IMR-90 (cell line): ENCODE measurements around the gene FBXO3. TPM values are rescaled to one million over a fixed set of nuclear protein-coding genes. Genes with fewer than 3 reads are reported as not detected.

Source experiments
- ATAC-seq: fragments of 200-7000 bp; cut with Tn5 transposase; 2 replicates; pipeline ENCODE4 v1.9.1; 2020; ENCODE audit warnings: low read depth, mild to moderate bottlenecking, moderate library complexity
- BruUV-seq: library from RNA; stranded (reverse); fragments of 400-500 nt; replicated peaks from 2 replicates; lab custom pipeline; 2021; lab: Mats Ljungman, UMichigan
- CTCF ChIA-PET: fragments of 300-600 bp; formaldehyde crosslinking; extraction: SDS; loops from one replicate; lab custom pipeline; 2021; ENCODE audit warnings: antibody characterized with exemption; lab: Yijun Ruan, JAX
- POLR2A ChIA-PET: fragments of 300-600 bp; sonication (Branson Sonifier 250); formaldehyde crosslinking; loops from one replicate; lab custom pipeline; 2022; ENCODE audit warnings: antibody characterized with exemption; ENCODE audit not compliant: unreplicated experiment; lab: Charles Lee
- DNase-seq: peaks from one replicate; pipeline ENCODE4 v3.0.0; 2013
- H2AFZ ChIP-seq: replicated peaks from 2 replicates; pipeline ENCODE3; 2013; ENCODE audit warnings: low read length, mild to moderate bottlenecking; ENCODE audit not compliant: poor library complexity
- H2AK5ac ChIP-seq: 2 replicates; pipeline ENCODE4 v1.6.1; 2013; ENCODE audit warnings: low read depth, low read length, inconsistent platforms
- H2AK9ac ChIP-seq: replicated peaks from 2 replicates; pipeline ENCODE3; 2013; ENCODE audit warnings: mild to moderate bottlenecking, low read depth, low read length, moderate library complexity; ENCODE audit not compliant: poor library complexity
- H2BK120ac ChIP-seq: 2 replicates; pipeline ENCODE4 v1.6.1; 2013; ENCODE audit warnings: low read depth, low read length, inconsistent platforms
- H2BK15ac ChIP-seq: 3 replicates; pipeline ENCODE4 v1.6.1; 2013; ENCODE audit warnings: low read depth, low read length, inconsistent platforms
- H2BK20ac ChIP-seq: 2 replicates; pipeline ENCODE4 v1.6.1; 2013; ENCODE audit warnings: low read depth, mild to moderate bottlenecking, inconsistent platforms, low read length, moderate library complexity
- H2BK5ac ChIP-seq: 2 replicates; pipeline ENCODE4 v1.6.1; 2013; ENCODE audit warnings: mild to moderate bottlenecking, low read depth, low read length, inconsistent platforms; ENCODE audit not compliant: poor library complexity, severe bottlenecking
- H3K14ac ChIP-seq: replicated peaks from 2 replicates; pipeline ENCODE4 v1.6.1; 2013; ENCODE audit warnings: low read depth, low read length, inconsistent platforms
- H3K18ac ChIP-seq: 2 replicates; pipeline ENCODE4 v1.6.1; 2013; ENCODE audit warnings: low read depth, low read length, control low read depth
- H3K23ac ChIP-seq: 2 replicates; pipeline ENCODE4 v1.6.1; 2013; ENCODE audit warnings: low read depth, low read length, inconsistent platforms
- H3K27ac ChIP-seq: 2 replicates; pipeline ENCODE4 v1.5.1; 2013; ENCODE audit warnings: mild to moderate bottlenecking, control low read depth, low read length; ENCODE audit not compliant: insufficient read depth
- H3K27me3 ChIP-seq: 2 replicates; pipeline ENCODE4 v1.6.1; 2013; ENCODE audit warnings: low read length; ENCODE audit not compliant: control insufficient read depth, insufficient read depth
- H3K36me3 ChIP-seq: 2 replicates; pipeline ENCODE4 v1.6.1; 2013; ENCODE audit warnings: low read length, mixed read lengths; ENCODE audit not compliant: control insufficient read depth, insufficient read depth
- H3K4ac ChIP-seq: 2 replicates; pipeline ENCODE4 v1.6.1; 2013; ENCODE audit warnings: low read depth, low read length, inconsistent platforms
- H3K4me1 ChIP-seq: 2 replicates; pipeline ENCODE4 v1.6.1; 2013; ENCODE audit warnings: low read length, mixed read lengths; ENCODE audit not compliant: control insufficient read depth, insufficient read depth
- H3K4me2 ChIP-seq: 2 replicates; pipeline ENCODE4 v1.6.1; 2013; ENCODE audit warnings: low read depth, mild to moderate bottlenecking, control low read depth, low read length, moderate library complexity
- H3K4me3 ChIP-seq: 2 replicates; pipeline ENCODE4 v1.5.1; 2013; ENCODE audit warnings: low read depth, mild to moderate bottlenecking, control low read depth, low read length, moderate library complexity; ENCODE audit not compliant: insufficient read depth
- H3K56ac ChIP-seq: 2 replicates; pipeline ENCODE4 v1.6.1; 2013; ENCODE audit warnings: low read length, inconsistent platforms; ENCODE audit not compliant: insufficient read depth; ENCODE audit errors: extremely low read depth
- H3K79me1 ChIP-seq, 2 experiments: 2 replicates each; pipeline ENCODE4 v1.6.1; 2013; ENCODE audit warnings: low read length in 2 of 2, inconsistent platforms in 1 of 2, low read depth in 1 of 2
- H3K9ac ChIP-seq: 2 replicates; pipeline ENCODE4 v1.6.1; 2013; ENCODE audit warnings: low read depth, low read length, control low read depth
- H3K9me1 ChIP-seq: 2 replicates; pipeline ENCODE4 v1.6.1; 2013; ENCODE audit warnings: low read length, inconsistent platforms; ENCODE audit not compliant: insufficient read depth
- H3K9me3 ChIP-seq: 2 replicates; pipeline ENCODE4 v1.6.1; 2013; ENCODE audit warnings: low read length; ENCODE audit not compliant: control insufficient read depth, insufficient read depth
- H4K20me1 ChIP-seq: 2 replicates; pipeline ENCODE4 v1.6.1; 2013; ENCODE audit warnings: low read length, inconsistent platforms; ENCODE audit not compliant: insufficient read depth
- H4K5ac ChIP-seq: 2 replicates; pipeline ENCODE4 v1.6.1; 2013; ENCODE audit warnings: mild to moderate bottlenecking, low read depth, low read length, control low read depth
- H4K8ac ChIP-seq, 2 experiments: 2 replicates each; pipeline ENCODE4 v1.6.1; 2013; ENCODE audit warnings: low read depth in 2 of 2, low read length in 2 of 2, control low read depth in 1 of 2, inconsistent platforms in 1 of 2
- H4K91ac ChIP-seq: 2 replicates; pipeline ENCODE4 v1.6.1; 2013; ENCODE audit warnings: low read depth, low read length, inconsistent platforms; ENCODE audit not compliant: insufficient read depth
- BHLHE40 ChIP-seq: fragments of 150-350 bp; IDR thresholded peaks from 2 replicates; pipeline ENCODE4 v1.6.1; 2016; ENCODE audit warnings: mild to moderate bottlenecking, low read depth, low read length
- CEBPB ChIP-seq: IDR thresholded peaks from 2 replicates; pipeline ENCODE4 v1.6.1; 2012; ENCODE audit warnings: low read depth, low read length, improper control_type of control experiment
- FOS ChIP-seq: fragments of 150-350 bp; IDR thresholded peaks from 2 replicates; pipeline ENCODE4 v1.6.1; 2016; ENCODE audit warnings: low read depth, low read length
- POLR2A ChIP-seq: IDR thresholded peaks from 2 replicates; pipeline ENCODE4 v1.6.1; 2012; ENCODE audit warnings: mild to moderate bottlenecking, low read depth, low read length
- RAD21 ChIP-seq: IDR thresholded peaks from 2 replicates; pipeline ENCODE4 v1.6.1; 2012; ENCODE audit warnings: low read length, improper control_type of control experiment
- RCOR1 ChIP-seq: IDR thresholded peaks from 2 replicates; pipeline ENCODE4 v1.6.1; 2012; ENCODE audit warnings: mild to moderate bottlenecking, low read length, improper control_type of control experiment; ENCODE audit not compliant: insufficient replicate concordance
- WGBS, 2 experiments: methylation state at CpG; one replicate each; pipeline versions ENCODE4 v1.1.5 to v1.1.7; 2013; ENCODE audit warnings: missing lambda C conversion rate in 2 of 2; ENCODE audit not compliant: insufficient read length in 1 of 2; ENCODE audit errors: extremely low coverage in 2 of 2; 5-methylcytosine and 5-hydroxymethylcytosine counted together
- dilution Hi-C: fragments of 300-500 bp; cut with HindIII; formaldehyde crosslinking; loops from one replicate; pipeline ENCODE4 v1.14.3; 2018; ENCODE audit warnings: low sequenced_read_pairs; ENCODE audit not compliant: unreplicated experiment
- in situ Hi-C: fragments of 300-500 bp; cut with MboI; formaldehyde crosslinking; loops from 3 replicates; pipeline ENCODE4 v1.14.3; 2019; ENCODE audit warnings: low sequenced_read_pairs, inconsistent platforms, mixed read lengths
- intact Hi-C: fragments of 100-400 bp; cut with micrococcal nuclease; formaldehyde crosslinking; loops from 2 replicates; pipeline ENCODE4 v1.10.0; 2022
- polyA plus RNA-seq, 3 experiments: library from polyadenylated mRNA; depleted of rRNA; stranded (reverse); fragments of >200 nt; gene quantifications; 2 replicates each; pipeline ENCODE4 v1.2.3, GENCODE V29; 2012; ENCODE audit warnings: low replicate concordance in 1 of 3
- total RNA-seq: library from RNA; depleted of rRNA; stranded (reverse); fragments of >200 nt; gene quantifications from 2 replicates; pipeline ENCODE4 v1.2.3, GENCODE V29; 2012

Gene FBXO3
- total and polyA plus RNA-seq, 2 of the 4 experiments (the other 2 are of a cell fraction) = 26.2 to 51.1 TPM

- no peak; the same call in 1 of the 2 replicates for TF ChIP-seq BHLHE40
Measured at GRCh38 chr11:33723238-33723881, 51.0 kb downstream of the FBXO3 start (continued).

- Histone ChIP-seq H3K4me1 (peaks cover 36% of the 10 kb centered on the region), H3K4ac (peak overlapping the region; percentile 81), H3K9ac (no peak overlapping the region), H3K79me1 (peaks cover 25 to 71% of the 10 kb centered on the region in 2 experiments; a peak in 3 of 4 replicates), H3K18ac (peak overlapping the region; percentile 62), H4K5ac (peak overlapping the region; percentile 33), H2AK5ac (peak overlapping the region; percentile 98), H2BK15ac (peak overlapping the region; percentile 91; the same call in 2 of the 3 replicates), H2AK9ac (peak overlapping the region; percentile 51), H3K14ac (peak overlapping the region; percentile 86), H3K23ac (peak overlapping the region; percentile 89), H3K56ac (peak overlapping the region; percentile 27; the same call in 1 of the 2 replicates), H3K9me3 (no peaks in the 10 kb centered on the region), H3K27me3 (no peaks in the 10 kb centered on the region), H2BK20ac (peak overlapping the region; percentile 92), H2AFZ (no peak overlapping the region), H3K36me3 (peaks cover 32% of the 10 kb centered on the region), H4K91ac (peak overlapping the region; percentile 86), H4K8ac (peak overlapping the region; percentile 21 to 51), H4K20me1 (peaks cover 59% of the 10 kb centered on the region), H3K4me3 (no peak overlapping the region), H3K27ac (peak overlapping the region; percentile 82), H3K4me2 (peak overlapping the region; percentile 22; the same call in 1 of the 2 replicates), H2BK120ac (peak overlapping the region; percentile 83), H3K9me1 (peaks cover 38% of the 10 kb centered on the region), H2BK5ac (peak overlapping the region; percentile 74)
- peak; percentile 18 for ATAC-seq
- WGBS, 2 experiments = no CpG with 5 or more reads among the region's 2 CpGs
- peak; percentile 80 for DNase-seq
- in situ Hi-C loops = no loop called here
- ChIA-PET CTCF (interaction anchor here (0.8 kb wide), 1 partner anchor 579 kb away, joined by 3 read pairs; no protein-coding TSS in a partner anchor), POLR2A (no interaction called here)
- dilution Hi-C loops = no loop called here
- no TSS peak for BruUV-seq
- peak; percentile 58; the same call in 1 of the 2 replicates for TF ChIP-seq POLR2A
- TF ChIP-seq FOS = peak; percentile 25; the same call in 1 of the 2 replicates
- TF ChIP-seq RAD21 = no peak
- TF ChIP-seq CEBPB = peak; percentile 71
- TF ChIP-seq RCOR1 = peak; percentile 41
- intact Hi-C loops = no loop called here
Measured at GRCh38 chr11:33722590-33723234, 51.6 kb downstream of the FBXO3 start.
